Breast epithelium (tissue), 4 donors: ENCODE results near the gene TRIL. TPM values are rescaled to one million over a fixed set of nuclear protein-coding genes. Genes with fewer than 3 reads are reported as not detected.

Source experiments
- DNase-seq, 2 donors: peaks; one replicate each; pipeline ENCODE4 v3.0.0-alpha.2; 2019; ENCODE audit warnings: low spot score in 2 of 2
- H3K27ac ChIP-seq, 2 donors: fragments of 200-600 bp; sonication (generic) in 1 of 2; one replicate each; pipeline ENCODE4 v1.5.1; 2016 to 2019; ENCODE audit warnings: mild to moderate bottlenecking in 1 of 2
- H3K27me3 ChIP-seq, 2 donors: fragments of 200-600 bp; sonication (generic) in 1 of 2; one replicate each; pipeline versions ENCODE4 v1.5.1 to v1.6.0; 2017 to 2019; ENCODE audit warnings: control low read depth in 1 of 2, mild to moderate bottlenecking in 1 of 2
- H3K36me3 ChIP-seq: fragments of 200-600 bp; one replicate; pipeline ENCODE4 v1.5.1; 2019
- H3K4me1 ChIP-seq, 2 donors: fragments of 200-600 bp; sonication (generic); one replicate each; pipeline ENCODE4 v1.5.1; 2016 to 2019; ENCODE audit warnings: control low read depth in 1 of 2
- H3K4me3 ChIP-seq, 3 donors: fragments of 200-600 bp; sonication (generic); 1 replicate in 2 of 3; 2 replicates in 1 of 3; pipeline ENCODE4 v1.5.1; 2016 to 2019; ENCODE audit warnings: mild to moderate bottlenecking in 3 of 3, moderate library complexity in 2 of 3
- H3K9me3 ChIP-seq, 2 donors: fragments of 200-600 bp; sonication (generic) in 1 of 2; one replicate each; pipeline ENCODE4 v1.5.1; 2016 to 2019; ENCODE audit warnings: control low read depth in 1 of 2
- POLR2A ChIP-seq: fragments of 450-650 bp; IDR thresholded peaks from one replicate; pipeline ENCODE4 v1.6.1; 2016; ENCODE audit warnings: antibody characterized with exemption, mild to moderate bottlenecking, moderate library complexity
- POLR2AphosphoS5 ChIP-seq, 3 donors: sonication (generic); formaldehyde crosslinking; IDR thresholded peaks; one replicate each; pipeline ENCODE4 v1.6.1; 2017; ENCODE audit warnings: antibody characterized with exemption in 3 of 3
- intact Hi-C: fragments of 100-400 bp; cut with DNase I; formaldehyde crosslinking; loops from one replicate; pipeline ENCODE4 v1.15.1; 2023; ENCODE audit warnings: low total_unique reads
- total RNA-seq, 3 donors: library from RNA; depleted of rRNA; stranded (reverse); fragments of >200 nt; gene quantifications; one replicate each; pipeline ENCODE4 v1.1.0, GENCODE V29; 2016
- TF ChIP-seq, protein P1 (sequence below), 3 donors: fragments of 450-650 bp; IDR thresholded peaks; one replicate each; pipeline ENCODE4 v1.5.1; 2016 to 2017; ENCODE audit warnings: antibody characterized with exemption in 3 of 3, mild to moderate bottlenecking in 3 of 3, moderate library complexity in 3 of 3

Gene TRIL, protein sequence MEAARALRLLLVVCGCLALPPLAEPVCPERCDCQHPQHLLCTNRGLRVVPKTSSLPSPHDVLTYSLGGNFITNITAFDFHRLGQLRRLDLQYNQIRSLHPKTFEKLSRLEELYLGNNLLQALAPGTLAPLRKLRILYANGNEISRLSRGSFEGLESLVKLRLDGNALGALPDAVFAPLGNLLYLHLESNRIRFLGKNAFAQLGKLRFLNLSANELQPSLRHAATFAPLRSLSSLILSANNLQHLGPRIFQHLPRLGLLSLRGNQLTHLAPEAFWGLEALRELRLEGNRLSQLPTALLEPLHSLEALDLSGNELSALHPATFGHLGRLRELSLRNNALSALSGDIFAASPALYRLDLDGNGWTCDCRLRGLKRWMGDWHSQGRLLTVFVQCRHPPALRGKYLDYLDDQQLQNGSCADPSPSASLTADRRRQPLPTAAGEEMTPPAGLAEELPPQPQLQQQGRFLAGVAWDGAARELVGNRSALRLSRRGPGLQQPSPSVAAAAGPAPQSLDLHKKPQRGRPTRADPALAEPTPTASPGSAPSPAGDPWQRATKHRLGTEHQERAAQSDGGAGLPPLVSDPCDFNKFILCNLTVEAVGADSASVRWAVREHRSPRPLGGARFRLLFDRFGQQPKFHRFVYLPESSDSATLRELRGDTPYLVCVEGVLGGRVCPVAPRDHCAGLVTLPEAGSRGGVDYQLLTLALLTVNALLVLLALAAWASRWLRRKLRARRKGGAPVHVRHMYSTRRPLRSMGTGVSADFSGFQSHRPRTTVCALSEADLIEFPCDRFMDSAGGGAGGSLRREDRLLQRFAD
- total RNA-seq: 1 to 10 TPM in 2 of 3 donors, under 1 TPM in 1; 0.48 to 8.3 (median 8.2) TPM

DNA sequence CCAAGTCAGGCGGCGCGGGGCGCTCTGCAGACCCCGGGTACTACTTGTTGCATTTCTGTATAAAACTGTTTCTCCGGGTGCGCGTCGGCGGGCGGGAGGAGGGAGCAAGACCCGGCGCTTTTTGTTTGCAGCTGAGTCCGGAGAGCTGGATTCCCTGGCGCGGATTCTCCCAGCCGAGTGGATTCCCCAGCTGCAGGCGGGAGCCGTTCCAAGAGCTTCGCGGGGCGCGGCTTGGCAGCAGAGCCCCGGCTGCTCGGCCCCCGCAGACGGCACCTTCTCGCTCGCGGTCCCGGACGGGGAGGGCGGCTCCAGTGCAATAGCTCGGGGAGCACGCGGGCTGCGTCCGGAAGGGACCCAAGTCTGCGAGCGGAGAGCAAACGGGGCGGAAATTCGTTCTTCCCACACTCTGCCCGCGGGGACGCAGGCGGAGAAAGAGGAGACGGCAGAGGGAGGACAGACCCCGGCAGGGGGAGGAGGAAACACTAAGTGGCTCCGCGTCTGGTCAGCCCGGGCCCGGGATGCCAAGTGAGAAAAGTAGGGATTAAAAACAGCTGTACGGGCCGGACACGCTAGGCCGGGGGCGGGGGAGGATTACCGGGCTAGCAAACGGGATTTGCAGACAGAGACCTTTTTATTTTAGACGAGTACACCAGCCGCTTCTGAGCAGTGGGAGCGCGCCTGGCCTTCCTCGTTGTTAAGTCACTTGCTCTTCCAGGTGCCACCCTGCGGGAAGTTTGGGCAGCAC is at the start of gene TRIL:
Gene TRIL (minus strand): TSS at position 96 of the 745 bp plus-strand sequence. CDS start 284 bp downstream, outside the sequence.
- Histone ChIP-seq H3K4me3 (peak within 1 kb of the TSS; percentile 52 to 90 (median 71)), H3K27me3 (no peaks in the 10 kb centered on the region), H3K27ac (peak within 1 kb of the TSS; percentile 87 to 94), H3K36me3 (no peaks in the 10 kb centered on the region), H3K4me1 (peaks cover 5 to 20% of the 10 kb centered on the region in 2 donors), H3K9me3 (no peaks in the 10 kb centered on the region)
- peak; percentile 77 to 83 for DNase-seq
- TF ChIP-seq POLR2AphosphoS5 (IDR thresholded peaks at IDR 0.05): peak in 1 of 3 donors; percentile 55
- TF ChIP-seq, protein P1, sequence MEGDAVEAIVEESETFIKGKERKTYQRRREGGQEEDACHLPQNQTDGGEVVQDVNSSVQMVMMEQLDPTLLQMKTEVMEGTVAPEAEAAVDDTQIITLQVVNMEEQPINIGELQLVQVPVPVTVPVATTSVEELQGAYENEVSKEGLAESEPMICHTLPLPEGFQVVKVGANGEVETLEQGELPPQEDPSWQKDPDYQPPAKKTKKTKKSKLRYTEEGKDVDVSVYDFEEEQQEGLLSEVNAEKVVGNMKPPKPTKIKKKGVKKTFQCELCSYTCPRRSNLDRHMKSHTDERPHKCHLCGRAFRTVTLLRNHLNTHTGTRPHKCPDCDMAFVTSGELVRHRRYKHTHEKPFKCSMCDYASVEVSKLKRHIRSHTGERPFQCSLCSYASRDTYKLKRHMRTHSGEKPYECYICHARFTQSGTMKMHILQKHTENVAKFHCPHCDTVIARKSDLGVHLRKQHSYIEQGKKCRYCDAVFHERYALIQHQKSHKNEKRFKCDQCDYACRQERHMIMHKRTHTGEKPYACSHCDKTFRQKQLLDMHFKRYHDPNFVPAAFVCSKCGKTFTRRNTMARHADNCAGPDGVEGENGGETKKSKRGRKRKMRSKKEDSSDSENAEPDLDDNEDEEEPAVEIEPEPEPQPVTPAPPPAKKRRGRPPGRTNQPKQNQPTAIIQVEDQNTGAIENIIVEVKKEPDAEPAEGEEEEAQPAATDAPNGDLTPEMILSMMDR (IDR thresholded peaks at IDR 0.05): no peak
- intact Hi-C loops: no loop called here

DNA sequence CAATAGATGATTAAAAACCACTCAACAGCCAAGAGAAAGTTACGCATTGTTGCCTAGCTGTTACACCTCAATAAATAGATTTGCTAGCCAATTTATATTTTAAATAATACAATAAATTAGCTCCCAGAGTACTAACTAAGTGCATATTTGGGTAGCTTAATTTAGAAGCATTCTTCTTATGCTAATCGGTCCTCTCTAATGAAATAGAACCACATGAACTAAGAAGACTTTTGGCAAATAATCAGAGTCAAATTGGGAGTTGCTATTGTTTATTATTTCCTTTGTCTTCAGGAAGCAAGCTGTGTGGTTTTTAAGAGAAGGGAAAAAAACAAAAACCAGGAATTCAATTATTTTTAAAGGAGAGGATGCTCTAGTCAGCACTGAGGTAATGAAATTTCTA is 49.0 kb upstream of the TRIL start:
- Histone ChIP-seq H3K36me3 (no peaks in the 10 kb centered on the region), H3K27ac (no peak overlapping the region), H3K9me3 (no peaks in the 10 kb centered on the region), H3K27me3 (no peaks in the 10 kb centered on the region), H3K4me1 (no peaks in the 10 kb centered on the region), H3K4me3 (no peak overlapping the region)
- intact Hi-C loops: no loop called here
- TF ChIP-seq POLR2A: no peak
- no peak for TF ChIP-seq POLR2AphosphoS5 (IDR thresholded peaks at IDR 0.05)
- TF ChIP-seq, protein P1 (IDR thresholded peaks at IDR 0.05): no peak
- DNase-seq: no peak

DNA sequence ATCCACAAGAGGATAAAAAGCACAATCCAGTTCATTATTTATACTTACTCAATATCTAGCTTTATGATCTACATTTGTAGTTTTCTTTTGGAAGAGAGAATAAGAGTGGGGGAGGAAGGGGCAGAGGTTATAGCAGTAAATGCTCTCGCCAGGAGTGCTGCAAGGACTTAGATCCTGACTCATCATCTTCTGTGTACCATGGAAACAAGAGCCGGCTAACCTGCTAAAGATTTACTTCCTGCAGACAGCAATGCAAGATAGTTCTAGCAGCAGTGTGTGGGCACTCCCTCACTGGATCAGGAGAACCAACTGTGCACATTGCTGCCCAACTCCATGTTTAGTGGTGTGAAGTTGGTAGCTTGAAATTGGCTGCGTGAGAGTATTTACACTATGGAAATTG is 47.7 kb upstream of the TRIL start:
- TF ChIP-seq POLR2AphosphoS5 (IDR thresholded peaks at IDR 0.05): no peak
- no peak for TF ChIP-seq POLR2A
- Histone ChIP-seq H3K27ac (peak overlapping the region; percentile 46 to 82), H3K9me3 (no peaks in the 10 kb centered on the region), H3K27me3 (no peaks in the 10 kb centered on the region), H3K36me3 (no peaks in the 10 kb centered on the region), H3K4me1 (no peaks in the 10 kb centered on the region), H3K4me3 (no peak overlapping the region)
- DNase-seq: no peak
- intact Hi-C loops: no loop called here

DNA sequence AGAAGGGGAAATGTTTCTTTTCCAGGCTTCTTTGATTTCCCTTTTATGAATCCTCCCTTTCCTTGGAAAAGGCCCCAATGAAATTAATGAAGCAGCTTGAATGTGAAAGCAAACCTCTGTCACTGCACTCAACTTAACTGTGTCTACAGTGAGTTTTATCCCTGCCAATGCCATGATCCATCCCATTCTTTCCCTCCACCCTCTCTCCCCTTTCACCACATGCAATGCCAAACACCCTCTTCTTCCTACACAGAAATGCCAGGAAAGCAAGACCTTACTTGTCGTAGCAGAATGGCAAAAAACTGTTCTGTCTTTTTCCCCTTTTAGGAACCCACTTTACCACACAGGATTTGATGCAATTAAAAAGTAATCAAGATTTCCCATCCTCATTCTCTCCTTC is 47.3 kb upstream of the TRIL start:
- Histone ChIP-seq H3K4me3 (no peak overlapping the region), H3K4me1 (no peaks in the 10 kb centered on the region), H3K27me3 (no peaks in the 10 kb centered on the region), H3K36me3 (no peaks in the 10 kb centered on the region), H3K27ac (peak overlapping the region; percentile 46 to 82), H3K9me3 (no peaks in the 10 kb centered on the region)
- DNase-seq: peak in 1 of 2 donors; percentile 47
- intact Hi-C loops: no loop called here
- TF ChIP-seq POLR2A: no peak
- TF ChIP-seq POLR2AphosphoS5 (IDR thresholded peaks at IDR 0.05): no peak
- TF ChIP-seq, protein P1 (IDR thresholded peaks at IDR 0.05): no peak

DNA sequence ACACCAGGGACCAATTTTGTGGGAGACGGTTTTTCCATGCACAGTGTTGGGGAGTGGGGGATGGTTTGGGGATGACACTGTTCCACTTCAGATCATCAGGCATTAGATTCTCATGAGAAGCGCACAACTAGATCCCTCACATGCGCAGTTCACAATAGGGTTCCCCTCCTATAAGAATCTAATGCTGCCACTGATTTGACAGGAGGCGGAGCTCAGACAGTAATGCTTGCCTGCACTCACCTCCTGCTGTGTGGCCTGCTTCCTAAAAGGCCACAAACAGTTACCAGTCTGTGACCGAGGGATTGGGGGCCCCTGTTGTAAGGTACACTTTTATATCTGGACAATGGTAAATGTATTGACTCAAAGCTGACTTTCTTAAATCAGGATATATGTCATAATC is 45.6 kb upstream of the TRIL start:
- no peaks in the 10 kb centered on the region for H3K9me3 ChIP-seq
- H3K4me3 ChIP-seq: no peak overlapping the region
- H3K4me1 ChIP-seq: no peaks in the 10 kb centered on the region
- H3K27me3 ChIP-seq: no peaks in the 10 kb centered on the region
- no peaks in the 10 kb centered on the region for H3K36me3 ChIP-seq
- H3K27ac ChIP-seq: no peak overlapping the region
- intact Hi-C loops: no loop called here
- TF ChIP-seq POLR2AphosphoS5 (IDR thresholded peaks at IDR 0.05) (no peak), POLR2A (no peak)
- TF ChIP-seq, protein P1 (IDR thresholded peaks at IDR 0.05): no peak
- no peak for DNase-seq
